ENCODE results near the gene FIGN. TPM values are rescaled to one million over a fixed set of nuclear protein-coding genes. Genes with fewer than 3 reads are reported as not detected.

FIGN gene
- total RNA-seq, 5 donors from 2014 or later (not counting 1 experiment from before 2014, with no cell fraction given) = 0.03 to 0.16 TPM; not detected in 3

- H3K4me1 Mint-ChIP-seq = no peaks in the 10 kb centered on the region
- no peaks in the 10 kb centered on the region for H3K27me3 Mint-ChIP-seq
- ChIA-PET CTCF (no interaction called here), POLR2A (no interaction called here)
- H3K9me3 Mint-ChIP-seq = peaks cover 2 to 16% (median 9%) of the 10 kb centered on the region in 3 donors
- no peaks in the 10 kb centered on the region for H3K9me3 ChIP-seq
- no peaks in the 10 kb centered on the region for H3K4me1 ChIP-seq (ENCODE audit: control insufficient read depth in 1 of 2, extremely low read depth in 1 of 2, insufficient read depth in 2 of 2, low read length in 2 of 2)
- no peak overlapping the region for H3K4me3 Mint-ChIP-seq
- no peak for DNase-seq
- H3K27ac Mint-ChIP-seq = no peak overlapping the region
- H3K27me3 ChIP-seq (replicated peaks in 1 of 2; ENCODE audit: control insufficient read depth in 2 of 2, extremely low read depth in 1 of 2, insufficient read depth in 2 of 2, low read length in 1 of 2) = no peaks in the 10 kb centered on the region
- no peaks in the 10 kb centered on the region for H3K36me3 ChIP-seq (ENCODE audit: control insufficient read depth in 2 of 2, extremely low read depth in 1 of 2, insufficient read depth in 1 of 2, low read length in 1 of 2)
- WGBS (ENCODE audit: insufficient coverage) = 100% methylated on average over 1 of the region's 2 CpGs
- H3K36me3 Mint-ChIP-seq = no peaks in the 10 kb centered on the region
- no peak for ATAC-seq (replicated peaks in 1 of 4)
- no peak overlapping the region for H3K27ac ChIP-seq (ENCODE audit: low read length)
- H3K4me3 ChIP-seq (ENCODE audit: control insufficient read depth in 1 of 2, extremely low read depth in 1 of 2, low read length in 1 of 2) = no peak overlapping the region
Observed at GRCh38 chr2:163658556-163658955, 77.3 kb downstream of the FIGN start.

DNA sequence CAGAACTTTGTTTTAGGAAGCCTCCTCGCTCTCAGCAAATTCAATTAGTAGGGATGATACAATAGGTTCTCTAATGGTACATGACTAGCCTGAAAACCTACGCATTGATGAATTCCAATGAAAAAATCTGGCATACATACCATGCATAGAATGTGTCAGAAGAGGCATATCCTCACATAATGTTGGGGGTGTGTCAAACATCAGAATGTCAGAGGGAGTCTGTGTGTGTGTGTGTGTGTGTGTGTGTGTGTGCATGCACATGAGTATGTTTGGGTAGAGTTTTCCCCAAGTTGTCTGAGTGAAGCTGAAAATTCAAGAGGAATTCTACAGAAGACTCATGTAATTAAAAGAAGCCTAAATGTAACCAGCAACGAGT, 78.5 kb downstream of the FIGN start:
- H3K27ac Mint-ChIP-seq = no peak overlapping the region
- no peaks in the 10 kb centered on the region for H3K36me3 Mint-ChIP-seq
- H3K4me3 Mint-ChIP-seq = no peak overlapping the region
- 80% methylated on average over 1 of the region's 3 CpGs for WGBS (ENCODE audit: insufficient coverage)
- ATAC-seq (replicated peaks in 1 of 4) (no peak), DNase-seq (no peak)
- H3K27ac ChIP-seq (ENCODE audit: low read length) = no peak overlapping the region
- no peaks in the 10 kb centered on the region for H3K27me3 Mint-ChIP-seq
- H3K9me3 ChIP-seq = no peaks in the 10 kb centered on the region
- H3K4me3 ChIP-seq (ENCODE audit: control insufficient read depth in 1 of 2, extremely low read depth in 1 of 2, low read length in 1 of 2) = no peak overlapping the region
- H3K4me1 Mint-ChIP-seq = no peaks in the 10 kb centered on the region
- H3K4me1 ChIP-seq (ENCODE audit: control insufficient read depth in 1 of 2, extremely low read depth in 1 of 2, insufficient read depth in 2 of 2, low read length in 2 of 2) = no peaks in the 10 kb centered on the region
- ChIA-PET CTCF (no interaction called here), POLR2A (no interaction called here)
- peaks cover 2 to 16% (median 9%) of the 10 kb centered on the region in 3 donors for H3K9me3 Mint-ChIP-seq
- H3K27me3 ChIP-seq (replicated peaks in 1 of 2; ENCODE audit: control insufficient read depth in 2 of 2, extremely low read depth in 1 of 2, insufficient read depth in 2 of 2, low read length in 1 of 2) = no peaks in the 10 kb centered on the region
- no peaks in the 10 kb centered on the region for H3K36me3 ChIP-seq (ENCODE audit: control insufficient read depth in 2 of 2, extremely low read depth in 1 of 2, insufficient read depth in 1 of 2, low read length in 1 of 2)

- Histone ChIP-seq H3K27me3 (replicated peaks in 1 of 2; ENCODE audit: control insufficient read depth in 2 of 2, extremely low read depth in 1 of 2, insufficient read depth in 2 of 2, low read length in 1 of 2) (no peaks in the 10 kb centered on the region), H3K36me3 (ENCODE audit: control insufficient read depth in 2 of 2, extremely low read depth in 1 of 2, insufficient read depth in 1 of 2, low read length in 1 of 2) (no peaks in the 10 kb centered on the region), H3K4me1 (ENCODE audit: control insufficient read depth in 1 of 2, extremely low read depth in 1 of 2, insufficient read depth in 2 of 2, low read length in 2 of 2) (no peaks in the 10 kb centered on the region), H3K27ac (ENCODE audit: low read length) (no peak overlapping the region), H3K4me3 (ENCODE audit: control insufficient read depth in 1 of 2, extremely low read depth in 1 of 2, low read length in 1 of 2) (no peak overlapping the region), H3K9me3 (no peaks in the 10 kb centered on the region)
- ChIA-PET POLR2A (no interaction called here), CTCF (no interaction called here)
- Mint-ChIP-seq H3K36me3 (no peaks in the 10 kb centered on the region), H3K4me3 (no peak overlapping the region), H3K9me3 (peaks cover 5 to 14% (median 9%) of the 10 kb centered on the region in 3 donors), H3K27ac (no peak overlapping the region), H3K4me1 (no peaks in the 10 kb centered on the region), H3K27me3 (no peaks in the 10 kb centered on the region)
- ATAC-seq (replicated peaks in 1 of 4) (no peak), DNase-seq (no peak)
- no CpG with 5 or more reads among the region's 2 CpGs for WGBS (ENCODE audit: insufficient coverage)
Observed at GRCh38 chr2:163656622-163657280, 79.1 kb downstream of the FIGN start.

- H3K4me1 Mint-ChIP-seq = no peaks in the 10 kb centered on the region
- CTCF ChIA-PET = no interaction called here
- H3K27ac Mint-ChIP-seq = no peak overlapping the region
- Histone ChIP-seq H3K4me3 (ENCODE audit: control insufficient read depth in 1 of 2, extremely low read depth in 1 of 2, low read length in 1 of 2) (no peak overlapping the region), H3K9me3 (no peaks in the 10 kb centered on the region), H3K27ac (ENCODE audit: low read length) (no peak overlapping the region), H3K27me3 (replicated peaks in 1 of 2; ENCODE audit: control insufficient read depth in 2 of 2, extremely low read depth in 1 of 2, insufficient read depth in 2 of 2, low read length in 1 of 2) (no peaks in the 10 kb centered on the region), H3K4me1 (ENCODE audit: control insufficient read depth in 1 of 2, extremely low read depth in 1 of 2, insufficient read depth in 2 of 2, low read length in 2 of 2) (no peaks in the 10 kb centered on the region), H3K36me3 (ENCODE audit: control insufficient read depth in 2 of 2, extremely low read depth in 1 of 2, insufficient read depth in 1 of 2, low read length in 1 of 2) (no peaks in the 10 kb centered on the region)
- peaks cover 6 to 10% (median 9%) of the 10 kb centered on the region in 3 donors for H3K9me3 Mint-ChIP-seq
- DNase-seq (no peak), ATAC-seq (replicated peaks in 1 of 4) (no peak)
- no CpG with 5 or more reads among the region's 2 CpGs for WGBS (ENCODE audit: insufficient coverage)
- POLR2A ChIA-PET = no interaction called here
- H3K36me3 Mint-ChIP-seq = no peaks in the 10 kb centered on the region
- H3K4me3 Mint-ChIP-seq = no peak overlapping the region
- no peaks in the 10 kb centered on the region for H3K27me3 Mint-ChIP-seq
Observed at GRCh38 chr2:163655667-163656066, 80.1 kb downstream of the FIGN start.

DNA sequence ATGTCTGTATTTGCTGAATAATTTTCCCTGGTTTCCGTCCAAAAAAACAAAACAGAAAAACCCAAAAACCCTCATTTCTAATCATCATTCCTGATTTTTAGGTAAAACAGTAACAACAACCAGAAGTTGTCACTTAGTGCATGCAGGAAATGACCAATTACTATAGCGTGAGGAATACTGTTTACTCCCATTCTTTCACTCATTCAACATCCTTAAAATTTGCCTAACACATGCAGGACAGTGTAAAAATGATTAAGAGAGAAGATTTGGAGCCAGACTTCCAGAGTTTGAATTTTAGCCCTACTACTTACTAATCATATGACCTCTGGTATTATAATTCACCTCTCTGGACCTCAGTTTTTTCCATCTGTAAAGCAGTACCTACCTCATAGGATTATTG, 83.1 kb downstream of the FIGN start:
- no peaks in the 10 kb centered on the region for H3K36me3 ChIP-seq (ENCODE audit: control insufficient read depth in 2 of 2, extremely low read depth in 1 of 2, insufficient read depth in 1 of 2, low read length in 1 of 2)
- ChIA-PET POLR2A (no interaction called here), CTCF (no interaction called here)
- ATAC-seq (replicated peaks in 1 of 4) = no peak
- Mint-ChIP-seq H3K9me3 (peaks cover 1 to 7% (median 4%) of the 10 kb centered on the region in 3 donors), H3K27me3 (no peaks in the 10 kb centered on the region), H3K4me1 (no peaks in the 10 kb centered on the region), H3K4me3 (no peak overlapping the region), H3K36me3 (no peaks in the 10 kb centered on the region), H3K27ac (no peak overlapping the region)
- 80% methylated on average over 1 of the region's 2 CpGs for WGBS (ENCODE audit: insufficient coverage)
- H3K27ac ChIP-seq (ENCODE audit: low read length) = no peak overlapping the region
- no peaks in the 10 kb centered on the region for H3K27me3 ChIP-seq (replicated peaks in 1 of 2; ENCODE audit: control insufficient read depth in 2 of 2, extremely low read depth in 1 of 2, insufficient read depth in 2 of 2, low read length in 1 of 2)
- H3K9me3 ChIP-seq = no peaks in the 10 kb centered on the region
- DNase-seq = no peak
- no peak overlapping the region for H3K4me3 ChIP-seq (ENCODE audit: control insufficient read depth in 1 of 2, extremely low read depth in 1 of 2, low read length in 1 of 2)
- no peaks in the 10 kb centered on the region for H3K4me1 ChIP-seq (ENCODE audit: control insufficient read depth in 1 of 2, extremely low read depth in 1 of 2, insufficient read depth in 2 of 2, low read length in 2 of 2)

GRCh38 chr2:163649080-163649479, 86.7 kb downstream of the FIGN start:
- WGBS (ENCODE audit: insufficient coverage) = 86% methylated on average over 1 of the region's 1 CpG
- CTCF ChIA-PET = no interaction called here
- H3K4me3 ChIP-seq (ENCODE audit: control insufficient read depth in 1 of 2, extremely low read depth in 1 of 2, low read length in 1 of 2) = no peak overlapping the region

GRCh38 chr2:163647300-163647699, 88.5 kb downstream of the FIGN start:
- Histone ChIP-seq H3K4me3 (ENCODE audit: control insufficient read depth in 1 of 2, extremely low read depth in 1 of 2, low read length in 1 of 2) (no peak overlapping the region), H3K4me1 (ENCODE audit: control insufficient read depth in 1 of 2, extremely low read depth in 1 of 2, insufficient read depth in 2 of 2, low read length in 2 of 2) (no peaks in the 10 kb centered on the region), H3K27me3 (replicated peaks in 1 of 2; ENCODE audit: control insufficient read depth in 2 of 2, extremely low read depth in 1 of 2, insufficient read depth in 2 of 2, low read length in 1 of 2) (no peaks in the 10 kb centered on the region), H3K36me3 (ENCODE audit: control insufficient read depth in 2 of 2, extremely low read depth in 1 of 2, insufficient read depth in 1 of 2, low read length in 1 of 2) (no peaks in the 10 kb centered on the region), H3K27ac (ENCODE audit: low read length) (no peak overlapping the region), H3K9me3 (no peaks in the 10 kb centered on the region)
- Mint-ChIP-seq H3K27ac (no peak overlapping the region), H3K36me3 (no peaks in the 10 kb centered on the region), H3K27me3 (no peaks in the 10 kb centered on the region), H3K4me1 (no peaks in the 10 kb centered on the region), H3K4me3 (no peak overlapping the region), H3K9me3 (peaks cover 4 to 12% (median 4%) of the 10 kb centered on the region in 3 donors)
- ATAC-seq (replicated peaks in 1 of 4) (no peak), DNase-seq (no peak)
- ChIA-PET POLR2A (no interaction called here), CTCF (no interaction called here)

More at GRCh38 chr2:163649080-163649479, 86.7 kb downstream of the FIGN start:
- Mint-ChIP-seq H3K4me1 (no peaks in the 10 kb centered on the region), H3K27ac (no peak overlapping the region), H3K27me3 (no peaks in the 10 kb centered on the region), H3K4me3 (no peak overlapping the region), H3K36me3 (no peaks in the 10 kb centered on the region), H3K9me3 (peaks cover 4 to 10% (median 4%) of the 10 kb centered on the region in 3 donors)
- H3K27me3 ChIP-seq (replicated peaks in 1 of 2; ENCODE audit: control insufficient read depth in 2 of 2, extremely low read depth in 1 of 2, insufficient read depth in 2 of 2, low read length in 1 of 2) = no peaks in the 10 kb centered on the region
- POLR2A ChIA-PET = no interaction called here
- no peaks in the 10 kb centered on the region for H3K36me3 ChIP-seq (ENCODE audit: control insufficient read depth in 2 of 2, extremely low read depth in 1 of 2, insufficient read depth in 1 of 2, low read length in 1 of 2)
- no peak for ATAC-seq (replicated peaks in 1 of 4)
- no peaks in the 10 kb centered on the region for H3K9me3 ChIP-seq
- H3K27ac ChIP-seq (ENCODE audit: low read length) = no peak overlapping the region
- H3K4me1 ChIP-seq (ENCODE audit: control insufficient read depth in 1 of 2, extremely low read depth in 1 of 2, insufficient read depth in 2 of 2, low read length in 2 of 2) = no peaks in the 10 kb centered on the region
- DNase-seq = no peak
